Measurements from ENCODE around the gene LAMA5. TPM values are rescaled to one million over a fixed set of nuclear protein-coding genes. Genes with fewer than 3 reads are reported as not detected.
A peak's percentile ranks its signal among the peaks of the same experiment; 100 is the strongest.

LAMA5 gene
- total and polyA plus RNA-seq, 2 experiments from 2014 or later = 71.3 to 252 TPM

DNA sequence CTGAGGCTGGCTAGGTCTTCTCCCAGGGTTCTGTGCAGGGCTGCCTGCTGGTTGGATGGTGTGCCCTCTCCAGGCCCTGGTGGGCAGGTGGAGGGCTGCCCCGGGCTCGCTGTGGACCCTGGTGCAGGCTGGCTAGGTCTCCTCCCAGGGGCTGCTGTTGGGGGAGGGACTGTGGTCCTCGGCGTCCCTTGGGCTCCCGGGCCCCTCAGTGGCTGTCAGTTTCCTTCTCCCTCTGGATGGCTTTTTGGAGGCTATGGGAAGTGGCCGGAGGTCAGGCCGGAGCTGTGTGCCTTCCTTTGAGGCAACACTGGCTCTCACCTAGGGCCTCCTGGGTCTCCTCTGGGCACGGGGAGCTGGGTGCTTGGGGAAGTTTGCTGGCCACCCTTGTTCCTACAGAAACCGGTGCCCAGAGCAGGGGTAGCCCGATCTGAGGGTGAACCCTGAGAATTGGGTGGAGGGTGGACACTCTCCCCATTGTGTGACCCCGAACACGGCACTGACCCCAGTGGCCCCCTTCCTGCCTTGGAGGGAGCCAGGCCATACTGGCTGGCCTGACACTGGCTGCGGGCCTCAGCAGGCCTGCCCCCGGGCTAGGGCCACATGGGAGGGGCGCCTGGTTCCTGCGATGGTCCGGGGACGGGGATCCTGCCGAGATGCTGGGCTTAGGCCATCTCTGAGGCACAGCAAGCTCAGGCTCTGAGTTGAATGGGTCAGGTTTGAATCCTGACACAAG lies 43.8 kb upstream of the LAMA5 start:
- no peaks in the 10 kb centered on the region for H3K36me3 ChIP-seq (replicated peaks; ENCODE audit: insufficient read depth, low read depth)
- H3K27me3 ChIP-seq = no peaks in the 10 kb centered on the region
- no peak for DNase-seq (ENCODE audit: low spot score)
- peaks cover 33% of the 10 kb centered on the region for H3K4me1 ChIP-seq (ENCODE audit: insufficient read depth)
- H3K9me3 ChIP-seq (ENCODE audit: low read depth) = no peaks in the 10 kb centered on the region
- 84% methylated on average over 19 of the region's 19 CpGs for WGBS (ENCODE audit: low lambda C conversion rate, missing lambda C conversion rate)
- no peaks in the 10 kb centered on the region for H3K9me2 ChIP-seq (replicated peaks; ENCODE audit: insufficient read depth)
- peak overlapping the region; percentile 16 for H3K27ac ChIP-seq
- H2AFZ ChIP-seq = no peak overlapping the region
- peaks cover 9% of the 10 kb centered on the region for H3K79me2 ChIP-seq
- H4K20me1 ChIP-seq (ENCODE audit: insufficient read depth, poor library complexity, severe bottlenecking) = no peaks in the 10 kb centered on the region
- no peak overlapping the region for H3K4me3 ChIP-seq
- TF ChIP-seq EZH2phosphoT487 (IDR thresholded peaks at IDR 0.05; ENCODE audit: low read depth, severe bottlenecking, unreplicated experiment) (no peak), EZH2 (IDR thresholded peaks at IDR 0.05; ENCODE audit: borderline replicate concordance) (no peak), CTCF (IDR thresholded peaks at IDR 0.05; ENCODE audit: poor library complexity) (no peak)
- no peak overlapping the region for H3K4me2 ChIP-seq

GRCh38 chr20:62409931-62410745 lies 43.0 kb upstream of the LAMA5 start:
- Histone ChIP-seq H4K20me1 (ENCODE audit: insufficient read depth, poor library complexity, severe bottlenecking) (no peaks in the 10 kb centered on the region), H3K36me3 (replicated peaks; ENCODE audit: insufficient read depth, low read depth) (no peaks in the 10 kb centered on the region), H3K9me2 (replicated peaks; ENCODE audit: insufficient read depth) (no peaks in the 10 kb centered on the region), H3K4me3 (no peak overlapping the region), H3K4me1 (ENCODE audit: insufficient read depth) (peaks cover 39% of the 10 kb centered on the region), H3K4me2 (peak overlapping the region; percentile 59), H3K79me2 (peaks cover 16% of the 10 kb centered on the region), H3K27ac (peak overlapping the region; percentile 16), H2AFZ (no peak overlapping the region), H3K27me3 (no peaks in the 10 kb centered on the region), H3K9me3 (ENCODE audit: low read depth) (no peaks in the 10 kb centered on the region)
- DNase-seq (ENCODE audit: low spot score) = peak; percentile 74
- TF ChIP-seq EZH2 (IDR thresholded peaks at IDR 0.05; ENCODE audit: borderline replicate concordance) (no peak), CTCF (IDR thresholded peaks at IDR 0.05; ENCODE audit: poor library complexity) (peak; percentile 75)
- WGBS (ENCODE audit: low lambda C conversion rate, missing lambda C conversion rate) = 19% methylated on average over 28 of the region's 30 CpGs

DNA sequence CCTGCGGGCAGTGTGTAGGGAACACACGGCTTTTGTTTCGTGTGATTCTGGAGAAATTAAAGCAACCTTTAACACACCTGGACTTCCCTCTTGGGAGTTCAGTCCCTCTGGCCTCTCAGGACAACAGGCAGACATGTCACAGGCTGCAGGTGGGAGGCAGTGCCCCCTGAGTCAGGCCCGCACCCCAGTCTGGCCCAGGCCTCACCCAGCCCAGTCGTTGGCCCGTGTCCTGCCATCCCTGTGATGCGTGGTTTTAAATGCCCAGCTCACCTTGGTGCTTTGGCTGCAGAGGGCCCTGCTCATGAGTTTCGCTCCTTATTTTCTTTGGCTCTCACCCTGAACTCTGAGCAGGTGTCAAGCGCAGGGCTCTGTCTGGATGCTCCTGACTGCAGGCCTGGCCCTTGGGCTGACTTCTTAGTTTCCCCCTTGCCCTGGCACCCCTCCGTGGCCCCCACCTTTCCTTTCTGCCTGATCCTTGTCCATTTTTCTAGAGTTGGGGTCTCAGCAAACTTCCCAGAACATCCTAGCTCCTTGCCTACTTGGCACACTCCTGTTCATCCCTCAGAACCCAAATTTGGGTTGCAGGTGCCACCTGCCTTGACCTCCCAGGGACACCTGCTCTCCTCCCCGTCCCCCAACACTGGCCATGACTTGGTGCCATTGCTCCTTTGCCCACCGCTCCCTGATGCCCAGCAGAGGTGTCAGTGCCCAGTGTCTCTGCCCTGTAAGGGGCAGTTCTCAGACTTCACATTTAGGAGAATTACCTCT lies 42.2 kb upstream of the LAMA5 start:
- no peaks in the 10 kb centered on the region for H4K20me1 ChIP-seq (ENCODE audit: insufficient read depth, poor library complexity, severe bottlenecking)
- H3K4me1 ChIP-seq (ENCODE audit: insufficient read depth) = peaks cover 39% of the 10 kb centered on the region
- no peak overlapping the region for H2AFZ ChIP-seq
- no peak for TF ChIP-seq CTCF (IDR thresholded peaks at IDR 0.05; ENCODE audit: poor library complexity)
- no peak for TF ChIP-seq EZH2phosphoT487 (IDR thresholded peaks at IDR 0.05; ENCODE audit: low read depth, severe bottlenecking, unreplicated experiment)
- TF ChIP-seq EZH2 (IDR thresholded peaks at IDR 0.05; ENCODE audit: borderline replicate concordance) = no peak
- no peaks in the 10 kb centered on the region for H3K36me3 ChIP-seq (replicated peaks; ENCODE audit: insufficient read depth, low read depth)
- H3K79me2 ChIP-seq = peaks cover 24% of the 10 kb centered on the region
- no peaks in the 10 kb centered on the region for H3K27me3 ChIP-seq
- H3K4me3 ChIP-seq = no peak overlapping the region
- WGBS (ENCODE audit: low lambda C conversion rate, missing lambda C conversion rate) = 92% methylated on average over 12 of the region's 12 CpGs
- DNase-seq (ENCODE audit: low spot score) = no peak
- H3K9me3 ChIP-seq (ENCODE audit: low read depth) = no peaks in the 10 kb centered on the region
- H3K4me2 ChIP-seq = no peak overlapping the region
- peak overlapping the region; percentile 1 for H3K27ac ChIP-seq
- no peaks in the 10 kb centered on the region for H3K9me2 ChIP-seq (replicated peaks; ENCODE audit: insufficient read depth)
